Left kidney (tissue), 1 donor: ENCODE results near the gene PRKRA. TPM values are rescaled to one million over a fixed set of nuclear protein-coding genes. Genes with fewer than 3 reads are reported as not detected.

ENCODE experiments used
- polyA plus RNA-seq: library from polyadenylated mRNA; unstranded; fragments of 120-200 nt; gene quantifications from one replicate; pipeline ENCODE4 v1.2.1, GENCODE V29; 2013; ENCODE audit not compliant: insufficient read length

PRKRA gene
- polyA plus RNA-seq, 1 donor = 91.7 TPM

Other genes with a start within 250 kb of the PRKRA start
- gene PJVK, start 203 bp upstream of the PRKRA start, polyA plus RNA-seq = 19.3 TPM
- 58.0 TPM for gene FKBP7, start 27.4 kb upstream of the PRKRA start, polyA plus RNA-seq
- gene PLEKHA3, start 29.3 kb upstream of the PRKRA start, polyA plus RNA-seq = 30.4 TPM